Stimulated activated CD8-positive, alpha-beta memory T cell treated with anti-CD3 and anti-CD28 coated beads, Interleukin-12 subunit alpha, Interleukin-12 subunit beta, amount 100 ng/mL, for 1 hour (primary cell): ENCODE measurements around the gene GNB5.
"Not testable (repeated sequence)": the region's sequence is repeated elsewhere in the genome, so short reads cannot be mapped to it uniquely, and the experiment has no call there.

Source experiments
- DNase-seq: peaks from one replicate; pipeline ENCODE4 v3.0.0-alpha.2; 2020; ENCODE audit warnings: low read depth

Gene GNB5

DNA sequence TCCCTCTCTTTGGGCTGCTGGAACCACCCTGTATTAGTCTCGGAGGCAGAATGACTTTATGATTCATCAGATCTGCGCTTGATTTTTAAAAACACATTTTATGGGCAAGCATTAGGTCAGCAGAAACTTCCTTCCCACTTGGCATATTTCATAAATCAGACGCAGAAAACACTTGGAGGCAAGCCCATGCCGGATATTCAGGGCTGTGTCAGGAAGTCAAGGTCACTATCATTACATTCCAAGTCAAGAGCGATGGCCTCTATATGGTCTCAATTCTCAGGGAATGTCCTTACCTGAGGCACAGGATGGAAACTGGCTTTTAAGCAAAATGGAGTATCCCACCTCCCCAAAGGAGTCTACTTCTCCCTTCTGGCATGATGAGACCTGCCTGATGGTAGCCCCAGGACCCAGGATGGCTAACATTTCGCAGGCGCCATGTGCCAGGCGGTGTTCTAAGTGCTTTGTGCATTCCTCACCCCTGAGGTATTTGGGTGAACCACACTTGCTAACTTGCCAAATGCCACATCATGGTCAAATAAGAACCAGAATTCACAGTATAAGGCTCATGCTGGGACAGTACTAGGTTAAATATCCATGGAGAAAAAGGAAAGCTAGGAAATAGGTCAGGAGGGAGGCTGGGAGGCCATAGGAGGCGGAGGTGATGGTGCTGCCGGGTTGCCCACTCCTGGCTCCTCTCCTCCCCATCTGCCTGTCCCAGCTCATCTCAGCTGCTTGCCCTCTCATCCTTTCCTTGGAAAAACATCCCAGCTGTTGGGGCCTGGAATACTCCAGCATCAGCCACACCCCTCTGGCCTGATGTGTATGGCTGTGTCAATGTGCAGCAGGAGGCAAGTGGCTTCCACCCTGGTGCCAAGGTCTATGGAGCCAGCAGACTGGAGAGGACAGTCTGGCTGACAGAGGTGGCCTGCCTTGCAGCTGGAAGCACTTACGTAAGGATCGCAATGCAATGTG, 97.4 kb downstream of the GNB5 start:
- DNase-seq = no peak

DNA sequence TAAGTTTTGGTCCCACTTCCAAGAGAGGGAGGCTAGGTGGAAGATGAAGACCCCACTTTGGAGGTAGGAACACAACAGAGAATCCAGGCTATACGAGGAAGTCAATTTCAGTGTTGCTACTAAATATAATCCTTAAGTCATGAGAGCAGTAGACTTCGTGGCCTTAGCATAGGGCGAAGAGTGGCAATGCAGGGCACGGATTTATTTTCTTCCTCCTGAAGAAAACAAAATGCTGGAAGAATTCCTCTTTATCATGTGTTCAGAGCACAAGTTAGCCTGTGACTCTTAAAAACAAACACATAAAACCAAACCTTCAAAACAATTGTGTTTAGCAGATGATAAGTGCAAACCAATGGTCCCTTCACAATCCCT, 98.0 kb downstream of the GNB5 start:
- no peak for DNase-seq

DNA sequence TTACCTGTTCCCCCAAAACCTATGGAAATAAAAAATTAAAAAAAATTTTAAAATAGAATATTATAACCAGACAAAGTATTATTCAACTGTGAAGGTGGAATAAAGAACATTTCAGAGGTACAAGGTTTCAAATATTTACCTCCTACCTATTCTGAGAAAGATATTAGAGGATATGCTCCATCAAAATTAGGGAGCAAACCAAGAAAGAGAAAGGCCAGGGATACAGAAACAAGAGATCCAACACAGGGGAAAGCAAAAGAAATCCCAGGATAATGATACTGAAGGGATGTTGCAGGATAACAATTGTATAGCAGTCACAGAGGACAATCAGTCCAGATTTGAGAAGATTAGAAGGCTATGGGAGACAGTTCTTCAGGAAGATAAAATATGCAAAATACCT, 101.0 kb downstream of the GNB5 start:
- no peak for DNase-seq

DNA sequence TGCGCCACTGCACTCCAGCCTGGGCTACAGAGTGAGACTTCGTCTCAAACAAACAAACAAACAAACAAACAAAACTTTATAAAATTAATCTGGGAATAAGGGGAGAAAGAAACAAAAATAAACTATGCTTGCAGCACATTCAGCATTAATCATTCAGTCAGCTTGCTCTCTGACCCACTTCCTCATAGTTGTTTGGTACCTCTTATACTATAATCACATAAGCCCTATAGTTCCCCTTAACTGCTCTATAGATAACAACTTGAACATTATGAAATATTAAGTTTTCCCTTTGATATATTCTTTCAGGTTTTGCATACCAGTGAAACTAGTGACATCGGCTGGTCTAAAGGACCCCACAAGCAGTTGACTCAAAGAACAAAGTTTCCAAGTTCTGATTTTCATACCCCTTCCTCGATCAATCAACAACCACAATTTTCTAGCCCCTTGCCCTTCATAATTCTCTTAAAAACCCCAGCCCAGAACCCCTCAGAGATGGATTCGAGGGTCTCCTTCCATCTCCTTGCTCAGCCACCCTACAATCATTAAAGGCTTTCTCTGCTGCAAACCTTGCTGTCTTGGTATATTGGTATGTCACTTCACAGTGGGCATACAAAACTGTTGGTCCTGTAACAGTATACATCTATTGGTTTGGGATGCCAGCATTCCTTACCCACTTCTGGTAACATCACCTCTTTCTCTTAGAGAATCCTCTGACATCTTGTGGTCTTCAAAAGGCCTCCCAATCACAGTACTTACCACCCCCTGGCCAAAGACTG, 105.0 kb downstream of the GNB5 start:
- DNase-seq = no peak

DNA sequence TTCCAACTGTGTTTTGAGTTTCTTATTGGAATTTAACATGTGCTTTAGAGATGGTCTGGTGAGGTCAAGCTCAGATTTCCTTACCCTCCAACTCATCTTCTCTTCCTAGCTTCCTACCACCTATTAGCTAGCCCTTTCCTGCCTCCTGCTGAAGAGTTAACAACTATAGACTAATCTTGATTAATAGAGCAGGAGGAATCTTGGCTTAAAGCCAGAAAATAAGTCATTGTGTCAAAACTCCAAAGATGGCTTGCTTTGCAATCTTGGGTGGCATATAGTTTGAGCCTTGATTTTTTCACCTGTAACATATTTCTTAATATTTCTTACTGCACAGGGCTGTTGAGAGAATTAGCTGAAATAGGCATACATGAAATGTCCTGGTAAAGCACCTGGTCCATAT, 105.9 kb downstream of the GNB5 start:
- no peak for DNase-seq

DNA sequence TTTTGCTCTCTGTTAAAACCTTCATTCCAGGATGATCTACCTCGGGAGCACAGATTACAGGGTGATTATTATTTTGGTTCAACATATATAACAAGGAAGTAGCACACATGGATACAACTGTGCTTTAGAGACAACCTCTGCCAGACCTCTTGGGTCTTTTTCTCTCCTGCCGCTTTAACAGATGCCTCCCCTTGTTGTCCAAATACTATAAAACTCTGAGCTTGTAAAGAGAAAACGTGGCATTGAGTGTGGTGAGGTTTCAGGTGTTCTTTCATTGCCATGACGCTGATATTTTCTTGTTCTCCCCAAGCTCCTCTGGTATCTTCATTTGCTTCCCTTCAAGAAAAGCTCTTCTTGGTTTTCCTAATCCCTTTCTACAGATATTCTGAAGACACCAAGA, 107.6 kb downstream of the GNB5 start:
- DNase-seq = no peak

DNA sequence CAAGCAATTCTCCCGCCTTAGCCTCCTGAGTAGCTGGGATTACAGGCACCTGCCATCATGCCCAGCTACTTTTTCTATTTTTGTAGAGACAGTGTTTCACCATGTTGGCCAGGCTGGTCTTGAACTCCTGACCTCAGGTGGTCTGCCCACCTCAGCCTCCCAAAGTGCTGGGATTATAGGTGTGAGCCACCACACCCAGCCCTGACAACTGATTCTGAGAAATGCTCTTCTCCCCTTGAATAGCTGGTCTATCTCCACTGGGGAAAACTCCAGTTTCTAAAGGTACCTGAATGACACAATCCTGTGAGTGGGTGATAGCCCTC, 108.2 kb downstream of the GNB5 start:
- not testable (repeated sequence) for DNase-seq

DNA sequence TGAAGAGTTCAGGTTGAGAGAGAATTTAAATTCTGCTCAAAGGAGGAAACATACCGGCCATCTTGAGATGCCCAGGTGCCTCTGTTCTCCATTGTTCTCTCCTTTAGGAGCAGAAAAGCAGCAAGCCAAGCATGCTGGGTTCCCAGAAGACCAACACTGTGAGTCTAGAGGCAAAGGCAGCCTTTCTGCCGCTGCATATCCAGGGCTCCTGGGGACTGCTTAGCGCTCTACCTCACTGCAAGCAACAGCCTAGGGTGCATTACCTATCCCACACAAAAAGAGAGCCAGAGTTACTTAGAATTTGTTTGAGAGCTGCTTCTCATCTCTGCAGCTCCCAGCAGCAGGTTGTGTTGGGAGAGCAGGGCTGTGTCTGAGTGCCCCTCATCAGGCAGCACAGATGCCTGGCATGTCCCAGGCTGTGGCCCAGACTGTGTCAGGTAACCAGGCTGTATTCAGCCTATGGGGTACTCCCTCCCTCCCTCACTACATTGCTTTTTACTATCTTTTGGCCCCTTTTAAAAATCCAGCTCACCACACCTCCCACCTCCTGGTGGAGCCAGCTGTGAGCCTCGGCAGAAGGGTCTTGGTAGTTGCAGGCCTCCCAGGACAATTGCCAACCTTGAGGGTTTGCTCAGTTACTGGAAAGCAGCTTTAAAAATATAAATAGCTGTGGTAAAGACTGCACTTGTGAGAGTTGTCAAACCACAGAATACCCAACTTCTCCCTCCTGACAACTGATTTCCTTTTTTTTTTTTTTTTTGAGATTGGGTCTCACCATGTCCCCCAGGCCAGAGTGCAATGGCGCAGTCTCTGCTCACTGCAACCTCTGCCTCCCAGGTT, 108.8 kb downstream of the GNB5 start:
- no peak for DNase-seq

DNA sequence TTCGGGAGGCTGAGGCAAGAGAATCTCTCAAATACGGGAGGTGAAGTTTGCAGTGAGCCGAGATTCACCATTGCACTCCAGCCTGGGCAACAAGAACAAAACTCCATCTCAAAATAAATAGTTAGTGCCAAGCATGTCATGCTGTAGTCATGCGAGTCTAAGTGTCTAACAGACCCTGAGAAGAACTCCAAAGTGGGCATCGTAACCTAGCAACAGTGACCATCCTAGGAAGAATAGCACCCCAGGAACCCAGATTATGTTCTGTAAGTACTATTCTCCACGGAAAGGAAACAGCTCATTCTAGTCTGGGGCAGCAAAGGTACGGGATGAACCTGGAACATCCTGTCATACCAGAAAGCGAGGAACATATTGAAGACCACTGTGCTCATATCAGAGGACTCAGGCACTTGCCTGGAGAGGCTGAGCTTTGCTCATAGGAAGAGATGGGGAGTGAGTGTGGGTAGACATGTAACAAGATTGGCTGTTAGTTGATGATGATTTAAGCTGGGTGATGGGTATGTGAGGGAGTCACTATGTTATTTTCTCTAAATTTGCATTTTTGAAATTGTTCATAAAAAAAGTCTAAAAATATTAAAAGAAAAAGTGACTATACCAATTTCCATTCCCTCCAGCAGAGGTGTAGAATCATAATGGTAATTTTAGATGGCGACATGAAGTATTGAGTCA, 110.3 kb downstream of the GNB5 start:
- no peak for DNase-seq

DNA sequence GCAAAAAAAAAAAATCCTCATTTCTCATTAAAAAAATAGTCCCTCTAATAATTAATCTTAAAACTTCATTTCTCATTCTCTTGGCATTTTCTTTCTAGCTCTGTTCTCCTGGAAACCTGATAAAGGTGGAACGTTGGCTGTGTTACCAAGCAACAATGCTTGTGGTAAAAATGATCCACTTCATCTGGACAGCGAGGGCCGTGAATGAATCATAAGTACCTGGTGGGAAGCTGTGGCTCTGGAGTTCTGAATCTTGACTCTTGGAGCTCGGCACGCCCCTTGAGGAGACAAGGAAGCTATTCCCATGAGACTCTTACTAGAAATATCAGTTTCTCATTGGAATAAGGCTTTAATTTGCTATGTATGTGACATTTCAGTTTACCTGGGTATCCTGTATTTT, 111.2 kb downstream of the GNB5 start:
- DNase-seq = no peak

DNA sequence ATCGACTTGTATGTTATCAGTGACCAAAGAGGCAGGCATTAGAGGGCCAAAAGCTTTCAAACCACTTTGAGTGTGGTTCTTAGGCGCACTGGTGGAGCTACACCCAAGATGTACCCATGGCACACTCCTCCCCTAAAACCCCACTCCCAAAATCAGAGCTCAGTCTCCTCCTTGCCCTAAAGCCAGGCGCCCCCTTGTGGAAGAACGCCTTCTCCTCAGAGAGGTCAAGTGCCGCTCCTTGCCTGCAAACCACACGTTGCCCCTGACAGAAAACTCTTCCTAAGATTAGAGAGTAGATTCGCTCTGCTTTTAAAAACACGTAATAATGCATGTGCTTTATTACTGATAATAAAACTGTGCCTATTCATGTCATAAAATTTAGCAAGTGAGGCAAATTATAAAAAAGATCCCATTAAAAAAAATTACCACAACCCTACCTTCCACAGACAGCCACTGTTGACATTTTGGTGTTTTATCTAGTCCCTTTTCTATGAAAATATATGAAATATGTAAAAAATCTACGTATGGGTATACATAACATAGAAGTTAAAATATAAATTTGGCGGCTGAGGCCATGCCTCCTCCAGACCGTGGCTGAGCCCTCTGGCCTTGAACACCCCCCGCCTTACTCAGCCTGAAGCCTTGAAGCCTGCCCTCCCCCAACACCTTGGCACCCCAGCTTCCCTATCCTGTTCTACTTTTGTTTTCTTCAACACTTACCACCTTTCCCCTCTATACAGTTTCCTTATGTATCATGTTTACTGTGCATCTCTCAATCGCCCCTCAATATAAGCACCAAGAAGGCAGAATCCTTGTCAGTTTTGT, 112.1 kb downstream of the GNB5 start:
- DNase-seq = peak; percentile 83

DNA sequence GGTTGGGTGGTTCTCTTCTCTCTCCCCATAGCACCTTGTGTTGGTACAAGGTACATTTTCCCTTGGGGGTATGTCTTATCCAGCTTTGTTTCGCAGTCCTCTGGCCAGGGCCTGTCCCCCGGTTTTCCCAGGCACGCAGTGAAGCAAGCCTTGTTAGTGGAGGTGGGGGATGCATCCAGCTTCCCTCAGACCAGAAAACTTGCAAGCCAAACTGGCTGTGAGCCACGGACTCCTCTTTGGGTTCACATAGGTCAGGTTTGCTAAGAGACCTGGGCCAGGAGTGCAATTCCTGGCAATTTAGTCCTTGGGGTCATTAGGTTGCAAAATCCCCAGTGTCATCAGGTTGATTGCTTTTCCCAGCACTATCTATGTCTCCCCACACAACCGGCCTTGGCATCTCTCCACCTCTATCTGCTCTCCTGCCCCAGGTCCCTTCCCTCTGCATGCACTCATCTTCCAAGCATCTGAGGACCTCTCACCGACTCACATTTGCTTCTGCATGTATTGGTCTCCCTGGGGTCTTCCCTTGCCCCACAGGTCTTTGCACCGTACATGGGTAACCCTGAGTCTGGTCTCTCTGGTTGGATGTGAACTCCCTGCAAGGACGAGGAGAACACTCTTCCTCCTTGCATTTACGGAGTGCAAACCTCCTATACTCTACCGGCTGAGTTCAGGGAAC, 112.9 kb downstream of the GNB5 start:
- DNase-seq = no peak

DNA sequence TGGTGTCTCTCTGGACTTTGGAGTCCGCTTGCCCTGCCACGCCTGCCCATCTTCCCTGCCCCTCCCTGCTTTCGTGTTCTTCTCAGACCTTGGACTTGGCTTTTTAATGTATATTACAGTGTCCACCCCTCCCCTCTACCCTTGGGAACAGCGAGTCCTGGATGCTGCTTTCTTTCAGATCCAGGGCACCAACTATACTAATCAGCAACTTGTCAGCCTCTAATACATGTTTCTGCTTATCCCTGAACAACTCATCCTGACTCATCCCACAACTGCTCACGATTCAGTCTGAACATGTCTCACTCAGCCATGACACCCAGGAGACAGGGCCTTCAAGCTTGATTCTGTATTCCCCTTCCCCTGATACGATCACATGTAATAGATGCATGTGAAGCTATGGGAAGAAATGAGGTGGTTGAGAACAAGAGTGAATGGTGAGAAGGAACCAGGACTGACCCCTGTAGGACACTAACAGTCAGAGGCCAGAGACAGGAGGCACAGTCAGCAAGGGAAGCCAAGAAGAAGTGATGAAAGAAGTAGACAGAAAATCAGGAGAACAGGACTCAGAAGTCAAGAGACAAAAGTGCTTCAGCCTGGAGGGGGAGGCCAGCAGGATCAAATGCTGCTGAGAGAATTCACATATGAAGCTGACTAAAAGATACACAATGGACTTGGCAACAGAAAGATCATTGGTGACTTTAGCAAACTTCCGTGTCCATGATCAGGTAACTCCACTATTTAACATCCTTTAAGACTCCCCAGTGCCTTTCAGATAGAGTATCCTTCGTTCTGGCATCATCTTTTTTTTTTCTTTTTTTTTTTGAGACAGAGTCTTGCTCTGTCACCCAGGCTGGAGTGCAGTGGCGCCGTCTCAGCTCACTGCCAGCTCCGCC, 114.1 kb downstream of the GNB5 start:
- DNase-seq = no peak

DNA sequence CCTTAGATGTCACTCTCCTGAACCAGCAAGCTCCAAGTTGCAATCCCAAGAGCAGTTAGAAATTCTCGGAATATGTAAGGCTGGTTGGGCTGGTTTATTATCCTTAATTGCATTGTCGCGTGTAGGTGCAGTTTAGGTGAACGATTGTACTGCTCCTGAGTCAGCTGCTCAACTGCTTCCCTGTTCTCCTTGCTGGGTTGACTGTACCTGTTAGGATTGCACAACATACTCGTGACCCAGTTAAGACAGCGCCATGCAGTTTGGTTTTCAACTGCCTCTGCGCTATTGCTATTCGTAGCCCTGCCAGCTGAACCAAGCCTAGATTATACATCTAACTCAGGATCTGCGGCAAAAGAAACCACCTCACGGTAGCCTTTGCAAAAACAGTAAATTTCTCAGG, 119.6 kb downstream of the GNB5 start:
- no peak for DNase-seq

DNA sequence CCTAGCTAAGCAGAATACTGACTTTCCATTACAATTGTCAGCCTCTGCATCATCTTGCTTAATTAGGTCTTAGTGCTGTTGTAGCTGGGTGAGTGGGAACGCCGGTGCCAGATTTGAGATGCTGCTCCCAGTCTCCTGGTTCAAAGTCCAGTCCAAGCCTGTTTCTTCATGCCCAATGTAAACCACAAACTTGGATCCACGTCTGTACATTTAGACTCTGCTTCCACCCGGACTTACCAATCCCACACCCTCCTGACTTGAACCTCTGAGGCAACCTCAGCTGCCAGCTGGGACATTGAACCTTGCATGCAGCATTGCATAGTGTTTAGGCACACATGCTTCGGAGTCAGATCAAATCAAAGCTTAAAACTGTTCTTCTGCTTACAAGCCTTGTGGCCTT, 121.6 kb downstream of the GNB5 start:
- no peak for DNase-seq

DNA sequence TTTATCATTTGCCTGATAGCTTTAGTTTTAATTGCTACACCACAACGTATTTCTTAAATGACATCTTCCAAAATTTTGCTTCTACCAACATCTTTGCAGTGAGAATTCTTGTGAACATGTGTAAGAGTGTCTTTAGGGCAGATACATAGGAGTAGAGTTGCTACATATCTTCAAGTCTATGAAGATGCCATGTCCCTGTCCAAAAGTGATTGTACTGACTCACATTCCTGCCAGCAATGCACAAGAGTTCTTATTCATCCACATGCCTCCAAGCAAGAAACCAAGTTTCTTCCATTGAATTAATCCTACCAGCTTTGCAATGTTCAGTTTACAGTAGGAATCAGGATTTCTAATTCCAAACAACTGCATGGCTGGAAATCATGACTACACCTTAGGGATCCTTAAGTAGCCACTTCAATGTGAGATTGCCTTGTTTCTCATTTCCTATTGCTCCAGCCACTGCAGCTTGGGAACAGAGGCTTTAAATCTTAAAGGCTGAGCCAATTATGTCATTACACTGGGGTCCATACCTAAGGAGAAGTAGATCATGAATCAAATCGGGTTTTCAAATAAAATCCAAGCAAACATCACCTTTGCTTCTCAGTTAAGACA, 123.1 kb downstream of the GNB5 start:
- DNase-seq = no peak

DNA sequence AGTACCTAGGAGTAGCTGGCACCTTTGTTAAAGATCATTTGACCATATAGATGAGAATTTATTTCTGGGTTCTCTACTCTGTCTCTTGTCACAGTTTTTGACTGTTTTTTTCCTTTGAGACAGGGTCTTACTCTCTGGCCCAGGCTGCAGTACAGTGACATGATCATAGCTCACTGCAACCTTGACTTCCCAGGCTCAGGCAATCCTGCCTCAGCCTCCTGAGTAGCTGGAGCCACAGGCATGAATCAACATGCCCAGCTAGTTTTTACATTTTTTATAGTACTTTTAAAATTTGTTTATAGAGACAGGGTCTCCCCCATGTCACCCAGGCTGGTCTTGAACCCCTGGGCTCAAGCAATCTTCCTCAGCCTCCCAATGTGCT, 123.7 kb downstream of the GNB5 start:
- DNase-seq = no peak

DNA sequence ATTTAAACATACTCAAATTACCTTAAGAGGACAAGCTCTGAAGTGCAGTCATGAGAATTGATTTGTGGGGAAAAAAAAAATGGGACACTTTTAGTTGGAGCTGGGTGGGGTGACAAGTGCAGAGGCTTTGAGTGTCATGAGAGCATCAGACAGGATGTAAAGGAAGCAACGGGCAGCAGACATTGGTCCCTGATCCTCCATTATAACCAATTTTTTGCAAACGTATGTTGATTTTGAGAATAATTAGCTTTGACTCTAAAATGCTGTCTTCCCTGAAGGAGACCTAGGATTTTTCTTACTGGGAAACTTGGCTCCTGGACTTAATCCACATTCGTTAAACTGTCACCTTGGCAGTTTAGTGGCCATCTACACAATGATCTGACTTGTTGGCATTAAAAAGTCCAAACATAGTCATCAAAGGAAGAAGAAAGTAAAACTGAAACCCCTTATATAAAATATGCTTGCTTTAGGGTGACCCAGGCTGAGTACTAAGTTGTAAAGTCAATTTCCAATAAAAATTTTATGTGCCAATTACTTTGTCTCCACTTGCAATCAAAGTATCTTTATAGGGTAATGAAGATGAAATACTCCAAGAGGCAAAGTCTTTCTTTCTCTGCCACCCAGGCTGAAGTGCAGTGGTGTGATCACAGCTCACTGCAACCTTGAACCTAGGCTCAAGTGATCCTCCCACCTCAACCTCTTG, 124.2 kb downstream of the GNB5 start:
- DNase-seq = no peak
